Measurements from ENCODE around the gene SGCA. TPM values are rescaled to one million over a fixed set of nuclear protein-coding genes. Genes with fewer than 3 reads are reported as not detected.

Gene SGCA
- total RNA-seq, 1 experiment from 2014 or later, result not detected

DNA sequence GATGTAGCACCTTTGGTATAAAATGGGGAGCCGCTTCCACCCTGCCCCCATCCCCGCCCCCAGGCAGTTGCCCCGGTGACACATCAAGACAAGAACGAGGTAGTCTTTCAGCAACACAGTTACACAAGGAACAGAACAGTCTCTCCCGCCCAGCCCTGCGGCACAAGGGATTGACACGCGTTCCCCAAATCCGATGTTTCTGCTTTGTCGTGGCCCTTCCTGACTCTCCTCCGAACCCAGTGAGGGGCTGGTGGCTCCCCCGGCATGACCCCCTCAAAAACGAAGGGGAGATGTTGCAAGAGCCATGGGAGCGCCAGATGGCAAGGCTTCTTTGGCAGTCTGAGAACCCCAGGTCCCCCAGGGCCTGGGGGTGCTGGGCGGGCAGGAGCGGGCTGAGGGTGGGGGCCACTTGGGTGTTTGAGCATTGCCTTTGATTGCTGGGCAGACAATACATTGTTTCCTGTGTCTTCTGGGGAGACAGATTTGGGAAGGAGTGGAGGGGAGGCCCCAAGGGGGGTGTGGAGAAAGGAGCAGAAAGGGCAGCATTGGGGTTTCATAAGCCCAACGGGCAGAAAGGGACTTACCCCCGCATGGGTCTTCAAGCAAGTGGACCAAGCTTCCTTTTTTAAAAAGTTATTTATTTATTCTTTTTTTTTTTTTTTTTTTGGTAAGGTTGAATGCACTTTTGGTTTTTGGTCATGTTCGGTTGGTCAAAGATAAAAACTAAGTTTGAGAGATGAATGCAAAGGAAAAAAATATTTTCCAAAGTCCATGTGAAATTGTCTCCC lies 19.0 kb downstream of the SGCA start:
- no peak overlapping the region for H3K4me3 ChIP-seq (ENCODE audit: low read length)
- no peaks in the 10 kb centered on the region for H4K20me1 ChIP-seq (ENCODE audit: low read length)
- H2AFZ ChIP-seq (ENCODE audit: low read length), result no peak overlapping the region
- ChIA-PET POLR2A (ENCODE audit: unreplicated experiment) (no interaction called here), CTCF (no interaction called here)
- DNase-seq (no peak), ATAC-seq (no peak)
- intact Hi-C loops (cut with micrococcal nuclease), result no loop called here
- peaks cover 12% of the 10 kb centered on the region; the same call in 1 of the 2 replicates for H3K36me3 ChIP-seq (ENCODE audit: low read depth, low read length)
- no peaks in the 10 kb centered on the region for H3K9me2 ChIP-seq (replicated peaks; ENCODE audit: low read length)
- no peaks in the 10 kb centered on the region for H3K27me3 ChIP-seq (ENCODE audit: low read length)
- H3K4me2 ChIP-seq (ENCODE audit: low read length), result no peak overlapping the region
- H3K9ac ChIP-seq (ENCODE audit: low read length), result no peak overlapping the region
- no peaks in the 10 kb centered on the region for H3K4me1 ChIP-seq (ENCODE audit: insufficient read depth, low read length)
- no peaks in the 10 kb centered on the region for H3K9me3 ChIP-seq (ENCODE audit: low read length)
- BruUV-seq (replicated peaks), result no TSS peak
- no peaks in the 10 kb centered on the region for H3K79me2 ChIP-seq (ENCODE audit: low read length)
- TF ChIP-seq EZH2 (IDR thresholded peaks at IDR 0.05; ENCODE audit: low read length, unreplicated experiment) (no peak), EZH2phosphoT487 (IDR thresholded peaks at IDR 0.05; ENCODE audit: borderline replicate concordance, low read length) (no peak)
- TF ChIP-seq, protein P1, sequence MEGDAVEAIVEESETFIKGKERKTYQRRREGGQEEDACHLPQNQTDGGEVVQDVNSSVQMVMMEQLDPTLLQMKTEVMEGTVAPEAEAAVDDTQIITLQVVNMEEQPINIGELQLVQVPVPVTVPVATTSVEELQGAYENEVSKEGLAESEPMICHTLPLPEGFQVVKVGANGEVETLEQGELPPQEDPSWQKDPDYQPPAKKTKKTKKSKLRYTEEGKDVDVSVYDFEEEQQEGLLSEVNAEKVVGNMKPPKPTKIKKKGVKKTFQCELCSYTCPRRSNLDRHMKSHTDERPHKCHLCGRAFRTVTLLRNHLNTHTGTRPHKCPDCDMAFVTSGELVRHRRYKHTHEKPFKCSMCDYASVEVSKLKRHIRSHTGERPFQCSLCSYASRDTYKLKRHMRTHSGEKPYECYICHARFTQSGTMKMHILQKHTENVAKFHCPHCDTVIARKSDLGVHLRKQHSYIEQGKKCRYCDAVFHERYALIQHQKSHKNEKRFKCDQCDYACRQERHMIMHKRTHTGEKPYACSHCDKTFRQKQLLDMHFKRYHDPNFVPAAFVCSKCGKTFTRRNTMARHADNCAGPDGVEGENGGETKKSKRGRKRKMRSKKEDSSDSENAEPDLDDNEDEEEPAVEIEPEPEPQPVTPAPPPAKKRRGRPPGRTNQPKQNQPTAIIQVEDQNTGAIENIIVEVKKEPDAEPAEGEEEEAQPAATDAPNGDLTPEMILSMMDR (conservative IDR thresholded peaks at IDR 0.05; ENCODE audit: low read depth, low read length), result no peak
- no peaks in the 10 kb centered on the region for H3F3A ChIP-seq (ENCODE audit: low read length, unreplicated experiment)
- no peak overlapping the region for H3K27ac ChIP-seq (ENCODE audit: low read length)

DNA sequence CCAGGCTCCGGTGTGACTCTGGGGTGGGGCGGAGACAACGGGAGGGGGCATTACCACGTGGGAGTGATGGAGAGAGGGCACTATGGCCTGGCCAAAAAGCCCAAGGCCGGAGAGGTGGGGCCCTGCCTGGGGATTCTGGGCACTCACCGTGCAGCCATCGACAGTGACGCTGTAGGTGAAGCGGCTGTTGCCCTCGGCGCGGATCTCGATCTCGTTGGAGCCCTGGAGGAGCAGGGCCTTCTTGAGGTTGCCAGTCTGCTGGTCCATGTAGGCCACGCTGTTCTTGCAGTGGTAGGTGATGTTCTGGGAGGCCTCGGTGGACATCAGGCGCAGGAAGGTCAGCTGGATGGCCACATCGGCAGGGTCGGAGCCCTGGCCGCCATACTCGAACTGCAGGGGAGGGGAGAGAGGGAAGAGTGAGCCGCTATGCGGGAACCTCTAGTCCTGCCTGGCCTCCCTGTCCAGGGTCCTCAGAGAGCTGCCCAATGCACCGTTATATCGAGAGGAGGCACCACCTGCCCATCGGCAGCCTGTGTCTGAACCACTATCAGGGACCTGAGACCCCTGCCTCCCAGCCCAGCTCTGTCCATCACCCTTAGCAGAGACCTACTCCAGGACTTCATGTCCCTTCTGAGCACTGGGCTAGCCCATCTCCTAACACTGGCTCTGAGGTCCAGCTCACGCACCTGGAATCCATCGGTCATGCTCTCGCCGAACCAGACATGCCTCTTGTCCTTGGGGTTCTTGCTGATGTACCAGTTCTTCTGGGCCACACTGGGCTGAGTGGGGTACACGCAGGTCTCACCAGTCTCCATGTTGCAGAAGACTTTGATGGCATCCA lies 20.0 kb downstream of the SGCA start:
- DNase-seq, result no peak
- Histone ChIP-seq H2AFZ (ENCODE audit: low read length) (no peak overlapping the region), H4K20me1 (ENCODE audit: low read length) (no peaks in the 10 kb centered on the region), H3K9ac (ENCODE audit: low read length) (no peak overlapping the region), H3K27ac (ENCODE audit: low read length) (no peak overlapping the region), H3K79me2 (ENCODE audit: low read length) (no peaks in the 10 kb centered on the region), H3K27me3 (ENCODE audit: low read length) (no peaks in the 10 kb centered on the region), H3K4me2 (ENCODE audit: low read length) (no peak overlapping the region), H3K4me1 (ENCODE audit: insufficient read depth, low read length) (no peaks in the 10 kb centered on the region), H3K36me3 (ENCODE audit: low read depth, low read length) (peaks cover 15% of the 10 kb centered on the region; the same call in 1 of the 2 replicates), H3F3A (ENCODE audit: low read length, unreplicated experiment) (no peaks in the 10 kb centered on the region), H3K9me2 (replicated peaks; ENCODE audit: low read length) (no peaks in the 10 kb centered on the region), H3K9me3 (ENCODE audit: low read length) (no peaks in the 10 kb centered on the region), H3K4me3 (ENCODE audit: low read length) (no peak overlapping the region)
- intact Hi-C loops (cut with micrococcal nuclease), result no loop called here
- no TSS peak for BruUV-seq (replicated peaks)
- no peak for TF ChIP-seq EZH2phosphoT487 (IDR thresholded peaks at IDR 0.05; ENCODE audit: borderline replicate concordance, low read length)
- TF ChIP-seq EZH2 (IDR thresholded peaks at IDR 0.05; ENCODE audit: low read length, unreplicated experiment), result no peak
- TF ChIP-seq, protein P1 (conservative IDR thresholded peaks at IDR 0.05; ENCODE audit: low read depth, low read length), result no peak
- ChIA-PET POLR2A (ENCODE audit: unreplicated experiment) (no interaction called here), CTCF (no interaction called here)
- ATAC-seq, result no peak
